Dermis blood vessel endothelial cell (primary cell): ENCODE results near the gene DENND1A. TPM values are rescaled to one million over a fixed set of nuclear protein-coding genes. Genes with fewer than 3 reads are reported as not detected.

ENCODE experiments used
- DNase-seq: peaks from one replicate; pipeline ENCODE4 v3.0.0; 2010
- total RNA-seq: library from RNA; depleted of rRNA; stranded (reverse); fragments of >200 nt; gene quantifications from 2 replicates; pipeline ENCODE4 v1.2.3, GENCODE V29; 2014

Gene DENND1A
- total RNA-seq, 1 donor from 2014 or later: 9.5 TPM

DNA sequence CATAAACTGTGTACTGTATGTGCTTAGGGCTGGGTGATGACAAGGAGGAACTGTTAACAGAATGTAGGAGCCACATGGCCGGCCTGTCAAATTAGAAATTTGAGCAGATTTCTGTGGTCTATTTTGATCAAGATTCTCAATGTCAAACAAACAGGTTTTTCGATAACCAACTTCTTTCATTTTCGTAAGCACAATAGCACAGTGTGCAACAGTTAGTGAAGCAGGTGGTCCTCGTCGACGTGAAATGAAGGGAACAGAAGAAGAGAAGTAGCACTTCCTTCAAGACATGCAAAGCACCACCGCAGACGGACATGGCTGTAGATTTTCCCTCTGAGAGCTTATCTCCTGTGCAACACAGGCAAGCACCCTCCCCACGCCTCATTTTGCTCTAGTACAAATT, 321.8 kb downstream of the DENND1A start:
- no peak for DNase-seq

DNA sequence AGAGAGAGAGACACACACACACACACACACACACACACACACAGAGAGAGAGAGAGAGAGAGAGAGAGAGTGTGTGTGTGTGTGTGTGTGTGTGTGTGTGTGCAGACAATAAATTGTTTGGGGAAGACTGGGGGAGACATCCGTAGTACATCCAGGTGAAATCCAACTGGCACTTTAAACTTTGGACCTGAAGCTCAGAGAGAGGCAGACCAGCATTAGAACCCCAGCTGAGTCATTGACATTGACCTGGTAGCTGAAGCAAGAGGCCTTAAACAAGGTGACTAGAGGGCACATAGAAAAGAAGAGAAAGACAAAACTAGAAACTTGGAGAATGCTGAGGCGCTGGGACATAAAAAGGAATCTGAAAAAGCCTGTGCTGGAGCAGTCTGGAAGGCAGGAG, 322.4 kb downstream of the DENND1A start:
- DNase-seq: no peak

DNA sequence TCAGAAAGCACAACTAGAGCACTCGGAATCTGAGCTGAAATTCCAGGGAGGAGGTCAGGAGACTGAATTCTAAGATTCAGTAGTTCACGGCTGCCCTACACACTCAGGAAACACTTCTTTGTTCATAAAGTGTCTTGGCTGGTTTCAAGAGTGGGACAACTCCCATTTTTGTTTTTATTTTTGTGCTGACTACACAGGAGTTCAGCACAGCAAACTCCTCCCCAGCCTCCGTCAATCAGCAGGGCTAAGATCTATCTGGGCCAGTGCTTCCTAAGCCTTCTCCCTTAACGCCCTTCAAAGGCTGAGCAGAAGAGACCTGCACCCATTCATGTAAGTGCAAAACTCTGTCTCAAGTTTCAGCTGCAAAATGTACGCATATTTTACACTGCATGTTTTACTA, 323.8 kb downstream of the DENND1A start:
- DNase-seq: no peak

DNA sequence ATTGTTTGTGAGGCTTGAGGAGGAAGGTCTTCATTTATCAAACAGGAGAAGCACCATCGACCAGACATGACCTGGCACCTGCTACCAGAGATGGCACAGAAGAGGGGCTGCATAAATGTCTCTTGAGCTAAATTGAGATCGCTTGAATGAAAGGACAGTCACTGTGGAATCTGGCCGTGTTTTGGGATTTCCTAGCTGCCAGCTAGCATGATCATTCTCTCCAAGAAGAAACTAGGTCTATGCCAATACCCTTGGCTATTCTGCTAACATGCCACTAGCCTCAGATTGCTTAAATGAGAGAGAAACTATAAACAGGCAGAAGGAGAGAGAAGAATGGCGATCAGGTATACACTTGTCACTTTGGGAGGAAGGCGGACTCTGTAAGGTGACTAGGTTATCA, 324.6 kb downstream of the DENND1A start:
- DNase-seq: no peak

DNA sequence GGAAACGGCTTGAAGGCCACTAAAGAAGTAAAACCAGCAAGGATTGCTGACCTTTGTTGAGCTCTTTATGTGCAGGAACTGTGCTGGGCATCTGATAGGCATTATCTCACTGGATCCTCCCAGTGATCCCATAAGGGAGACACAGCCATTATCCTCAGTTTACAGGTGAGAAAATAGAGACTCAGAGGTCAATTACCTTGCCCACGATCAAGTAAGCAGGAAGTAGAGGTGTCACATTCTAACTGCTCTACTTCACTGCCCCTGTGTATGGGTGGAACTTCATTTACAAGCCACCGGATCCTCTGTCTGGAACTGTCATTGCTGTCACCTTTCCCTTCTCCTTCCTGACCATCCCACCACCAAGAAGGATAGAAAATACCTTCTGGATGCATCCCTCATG, 325.1 kb downstream of the DENND1A start:
- no peak for DNase-seq

GRCh38 chr9:123601828-123602227, 328.1 kb downstream of the DENND1A start:
- no peak for DNase-seq

GRCh38 chr9:123599781-123600180, 330.1 kb downstream of the DENND1A start:
- no peak for DNase-seq

GRCh38 chr9:123597876-123598556, 331.9 kb downstream of the DENND1A start:
- DNase-seq: no peak

GRCh38 chr9:123597048-123597447, 332.9 kb downstream of the DENND1A start:
- no peak for DNase-seq

- no peak for DNase-seq
Measured at GRCh38 chr9:123591283-123591682, 338.6 kb downstream of the DENND1A start.

- no peak for DNase-seq
Measured at GRCh38 chr9:123590499-123590898, 339.4 kb downstream of the DENND1A start.

- DNase-seq: no peak
Measured at GRCh38 chr9:123589361-123590239, 340.3 kb downstream of the DENND1A start.

GRCh38 chr9:123586275-123586674, 343.7 kb downstream of the DENND1A start:
- no peak for DNase-seq

GRCh38 chr9:123584202-123585176, 345.4 kb downstream of the DENND1A start:
- DNase-seq: no peak

GRCh38 chr9:123583646-123584045, 346.3 kb downstream of the DENND1A start:
- no peak for DNase-seq

DNA sequence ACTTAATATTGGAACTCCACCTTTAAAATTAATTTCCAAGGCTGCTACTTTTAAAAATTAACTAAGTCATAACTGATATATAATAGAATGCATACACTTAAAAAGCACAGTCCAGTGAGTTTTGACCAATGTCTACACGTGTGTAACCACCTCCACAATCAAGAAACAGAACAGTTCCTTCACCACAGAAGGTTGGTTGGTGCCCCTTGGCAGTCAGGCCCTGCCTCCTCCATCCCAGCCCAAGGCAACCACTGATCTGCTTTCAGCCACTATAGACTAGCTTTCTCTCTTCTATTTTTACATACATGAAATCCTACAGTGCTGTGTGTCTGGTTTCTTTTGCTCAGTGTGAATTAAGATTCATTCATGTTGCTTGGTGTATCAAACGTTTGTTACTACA, 358.7 kb downstream of the DENND1A start:
- DNase-seq: no peak

- DNase-seq: peak; percentile 32
Measured at GRCh38 chr9:123568691-123569688, 360.9 kb downstream of the DENND1A start.

GRCh38 chr9:123567013-123567412, 362.9 kb downstream of the DENND1A start:
- no peak for DNase-seq

- no peak for DNase-seq
Measured at GRCh38 chr9:123564652-123565051, 365.3 kb downstream of the DENND1A start.

- no peak for DNase-seq
Measured at GRCh38 chr9:123562844-123563346, 367.0 kb downstream of the DENND1A start.

GRCh38 chr9:123561046-123561445, 368.9 kb downstream of the DENND1A start:
- DNase-seq: no peak
